Activated CD4-positive, alpha-beta T cell treated with anti-CD3 and anti-CD28 coated beads for 4 hours (primary cell): ENCODE data around the gene COL4A1.

Experiments used
- DNase-seq, 2 donors: peaks; one replicate each; pipeline ENCODE4 v3.0.0-alpha.2; 2020

The COL4A1 gene

GRCh38 chr13:110251193-110251819 lies 55.7 kb downstream of the COL4A1 start:
- DNase-seq: no peak

GRCh38 chr13:110250258-110250891 lies 56.6 kb downstream of the COL4A1 start:
- no peak for DNase-seq

GRCh38 chr13:110249326-110249725 lies 57.6 kb downstream of the COL4A1 start:
- DNase-seq: no peak

DNA sequence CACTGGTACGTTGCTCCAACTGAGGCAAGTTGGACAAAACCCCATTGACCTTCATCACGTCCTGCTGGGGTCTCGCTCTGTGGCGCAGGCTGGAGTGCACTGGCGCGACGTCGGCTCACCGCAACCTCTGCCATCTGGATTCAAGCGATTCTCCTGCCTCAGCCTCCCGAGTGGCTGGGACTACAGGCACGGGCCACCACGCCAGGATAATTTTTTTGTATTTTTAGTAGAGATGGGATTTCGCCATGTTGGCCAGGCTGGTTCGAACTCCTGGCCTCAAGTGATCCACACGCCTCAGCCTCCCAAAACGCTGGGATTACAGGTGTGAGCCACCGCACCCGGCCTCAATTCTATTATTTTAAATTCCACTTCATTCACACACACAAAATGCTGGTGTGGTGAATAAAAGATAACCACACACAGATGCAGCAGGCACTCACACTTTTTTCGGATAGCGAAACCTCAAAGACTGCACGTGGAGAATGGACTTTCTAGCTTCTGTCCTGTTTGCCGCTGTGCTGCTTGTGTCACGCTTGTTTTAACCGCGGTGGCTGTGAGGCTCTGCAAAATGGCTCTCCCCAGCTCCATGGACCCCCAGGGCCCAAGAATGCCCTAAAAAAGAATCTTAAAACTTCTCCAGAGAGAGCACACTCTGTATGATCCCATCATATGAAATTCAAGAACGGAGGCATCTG lies 58.4 kb downstream of the COL4A1 start:
- no peak for DNase-seq

DNA sequence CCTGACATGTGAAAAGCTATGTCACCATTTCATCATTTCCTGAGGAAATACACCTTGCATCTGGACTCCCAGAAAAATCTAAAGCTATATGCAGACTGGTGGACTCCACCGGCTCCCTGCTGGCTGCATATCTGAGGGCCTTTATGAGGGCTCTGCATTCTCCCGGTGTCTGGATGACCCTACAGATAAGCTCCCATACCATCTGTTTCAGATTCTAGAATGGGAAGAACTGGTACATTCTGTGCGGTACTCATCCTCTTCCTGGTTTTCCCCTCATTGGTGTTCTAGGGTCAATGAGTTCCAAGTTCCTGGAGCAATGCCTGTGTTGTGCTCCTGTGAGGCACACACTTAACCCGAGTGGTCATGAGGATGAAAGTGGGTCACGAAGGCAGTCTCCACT lies 60.4 kb downstream of the COL4A1 start:
- DNase-seq: no peak

- no peak for DNase-seq
Observed at GRCh38 chr13:110245416-110245899, 61.5 kb downstream of the COL4A1 start.

- no peak for DNase-seq
Observed at GRCh38 chr13:110244976-110245375, 62.0 kb downstream of the COL4A1 start.

GRCh38 chr13:110244071-110244830 lies 62.7 kb downstream of the COL4A1 start:
- no peak for DNase-seq

DNA sequence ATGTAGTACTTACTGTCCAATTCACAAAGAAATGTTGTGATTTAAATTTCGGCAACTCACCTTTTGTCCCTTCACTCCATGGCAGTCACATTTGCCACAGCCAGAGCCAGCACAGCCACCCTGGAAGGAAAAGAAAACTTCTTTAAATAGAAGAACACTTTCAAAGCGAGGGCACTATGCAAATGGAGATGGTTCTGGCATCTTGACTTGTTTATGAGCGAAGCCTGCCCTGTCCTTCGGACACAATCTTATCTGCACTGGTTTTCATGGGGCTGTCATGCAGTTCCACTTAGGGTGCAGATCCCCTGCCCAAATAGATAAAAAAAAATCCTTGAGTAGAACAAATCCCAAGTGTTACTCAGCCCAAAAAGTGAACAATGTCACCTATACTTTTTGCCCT lies 64.3 kb downstream of the COL4A1 start:
- DNase-seq: no peak

DNA sequence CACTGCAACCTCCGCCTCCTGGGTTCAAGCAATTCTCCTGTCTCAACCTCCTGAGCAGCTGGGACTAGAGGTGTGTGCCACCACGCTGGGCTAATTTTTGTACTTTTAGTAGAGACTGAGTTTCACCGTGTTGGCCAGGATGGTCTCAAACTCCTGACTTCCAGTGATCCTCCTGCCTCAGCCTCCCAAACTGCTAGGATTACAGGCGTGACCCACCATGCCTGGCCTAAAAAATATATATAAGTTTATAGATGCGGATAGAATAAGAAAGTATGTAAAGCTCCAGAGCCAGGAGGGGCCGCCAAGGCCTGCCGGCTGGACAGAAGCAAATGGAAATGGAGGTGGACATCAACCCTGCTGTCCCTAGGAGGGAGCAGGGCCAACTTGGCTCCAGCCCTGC lies 66.0 kb downstream of the COL4A1 start:
- DNase-seq: no peak

DNA sequence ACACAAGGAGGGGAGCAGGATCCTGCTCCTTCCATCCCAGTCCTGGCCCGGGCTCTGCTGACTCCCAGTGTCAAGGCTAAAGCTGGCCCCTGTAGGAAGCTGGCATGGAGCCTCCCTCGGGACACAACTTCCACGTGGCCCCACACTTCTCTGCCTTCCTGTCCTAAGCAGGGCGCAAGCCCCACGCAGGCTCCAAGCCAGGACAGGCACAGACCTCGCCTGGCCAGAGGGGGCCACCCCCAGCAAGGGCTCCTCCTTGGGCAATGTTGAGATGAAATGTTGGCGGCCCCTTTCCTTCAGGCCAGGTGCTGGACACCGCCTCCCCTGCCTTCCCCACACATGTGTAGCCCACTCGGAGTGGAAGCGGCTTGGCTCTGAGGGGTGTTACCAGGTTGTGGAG lies 66.6 kb downstream of the COL4A1 start:
- no peak for DNase-seq

DNA sequence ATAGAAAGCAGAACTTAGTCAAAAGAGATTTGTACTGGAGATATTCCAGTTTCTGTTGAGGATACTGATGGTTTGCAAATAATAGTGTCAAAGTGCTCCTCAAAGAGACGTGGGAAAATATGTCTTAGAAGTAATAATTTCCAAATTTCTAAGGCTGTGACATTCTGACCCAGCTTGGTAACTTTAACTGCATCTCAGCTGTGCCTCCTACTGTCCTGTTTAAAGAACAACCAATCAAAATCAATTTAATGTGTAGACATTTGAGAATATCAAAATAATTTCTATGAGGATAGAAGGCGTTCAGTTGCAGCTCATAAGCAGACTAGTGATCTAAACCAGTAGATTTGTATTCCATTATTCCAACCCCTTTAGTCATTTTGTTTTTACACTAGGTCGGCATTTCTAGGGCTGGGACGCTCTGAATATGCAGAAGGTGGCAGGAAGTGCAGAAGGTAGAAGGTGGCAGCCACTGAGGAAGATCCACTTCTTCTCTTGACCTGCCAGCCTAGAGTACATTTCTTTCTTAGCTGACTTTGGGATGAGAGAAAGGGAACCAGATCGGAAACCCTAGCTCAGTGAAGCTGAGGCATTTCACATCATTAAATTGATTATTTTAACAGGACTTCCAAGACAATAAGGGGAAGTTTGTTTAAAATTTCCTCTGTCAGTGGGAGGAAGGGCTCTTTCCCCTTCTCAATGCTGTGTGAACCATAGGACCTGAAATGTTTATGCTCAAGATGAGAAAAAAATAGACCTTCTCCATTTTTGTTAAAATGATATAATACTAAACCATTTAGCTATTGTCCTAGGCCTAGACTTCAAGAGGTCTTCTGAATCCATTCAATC lies 67.5 kb downstream of the COL4A1 start:
- DNase-seq: no peak

DNA sequence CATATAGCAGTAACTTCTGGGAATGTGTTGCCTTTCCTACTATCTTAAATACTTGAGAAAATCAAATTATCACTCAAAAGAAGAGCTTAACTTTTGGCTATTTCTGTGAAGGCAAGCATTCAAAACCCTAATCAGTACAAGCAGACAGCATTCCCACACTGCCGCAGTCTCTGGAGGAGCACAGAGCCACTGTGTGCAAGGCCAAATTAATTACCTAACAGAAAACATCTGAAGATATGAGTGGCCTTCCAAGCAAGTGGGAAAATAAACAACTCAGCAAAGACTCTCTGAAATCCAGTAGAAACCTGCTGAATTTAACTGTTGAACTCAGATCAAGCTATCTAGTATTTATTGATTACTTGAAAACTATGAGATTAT lies 68.2 kb downstream of the COL4A1 start:
- DNase-seq: no peak

DNA sequence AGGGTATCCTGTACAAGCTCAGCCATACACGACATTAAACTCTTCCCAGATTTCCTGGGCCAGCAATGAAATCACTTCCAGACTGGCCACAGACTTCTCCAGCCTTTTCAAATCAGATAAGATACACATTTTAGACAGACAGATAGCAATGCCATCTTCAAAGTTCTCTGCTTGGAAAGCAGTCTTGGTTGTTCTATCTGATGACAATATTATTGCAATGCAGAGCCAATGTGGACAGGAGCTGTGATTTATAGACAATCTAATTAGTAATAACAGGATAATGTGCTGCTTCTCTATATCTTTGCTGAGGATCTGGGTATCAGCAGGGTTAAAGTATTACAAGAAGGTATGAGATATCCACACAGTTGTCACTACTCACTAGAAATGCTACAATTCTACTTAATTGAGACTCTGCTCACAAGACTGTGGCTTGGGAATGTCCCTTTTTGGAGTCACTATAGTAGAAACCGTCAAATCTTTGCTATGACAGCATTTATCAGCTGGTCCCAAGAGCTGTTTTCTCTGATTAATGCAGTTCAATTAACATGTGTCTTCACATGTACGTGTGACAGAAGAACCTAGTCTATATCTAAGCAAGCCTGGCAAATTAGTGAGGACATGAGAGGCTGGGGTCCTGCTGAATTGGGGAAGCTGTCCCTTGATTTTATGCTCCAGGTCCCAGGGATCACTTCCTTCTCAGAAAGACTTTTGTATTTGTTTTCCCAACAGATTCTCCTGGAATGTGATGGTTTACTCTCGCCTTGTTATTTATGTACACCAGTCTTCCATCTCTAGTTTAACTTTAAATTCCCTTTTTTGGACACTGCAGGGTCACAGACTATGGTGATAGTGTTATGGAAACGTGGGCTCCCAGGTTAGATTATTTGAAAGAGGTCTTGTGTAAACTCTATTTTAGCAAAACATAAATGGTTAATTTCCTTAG lies 68.8 kb downstream of the COL4A1 start:
- DNase-seq: no peak

GRCh38 chr13:110236831-110237261 lies 70.1 kb downstream of the COL4A1 start:
- DNase-seq: no peak

- DNase-seq: no peak
Observed at GRCh38 chr13:110236431-110236830, 70.5 kb downstream of the COL4A1 start.

GRCh38 chr13:110234532-110234931 lies 72.4 kb downstream of the COL4A1 start:
- no peak for DNase-seq

DNA sequence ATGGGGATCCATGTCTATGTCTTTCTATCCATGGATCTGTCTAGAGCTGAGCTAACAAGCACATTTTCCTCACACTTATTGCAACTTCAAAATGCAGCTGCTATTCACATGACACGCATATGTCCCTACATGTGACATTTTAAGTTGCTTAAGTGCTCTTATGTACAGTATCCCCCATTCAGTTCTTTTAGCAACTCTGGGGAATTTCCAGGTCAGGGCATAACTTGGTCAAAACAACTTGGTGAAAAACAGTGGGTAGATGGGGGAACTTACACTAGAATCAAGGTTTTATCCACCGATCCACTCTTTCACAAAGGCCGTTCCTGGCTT lies 73.0 kb downstream of the COL4A1 start:
- DNase-seq: no peak

DNA sequence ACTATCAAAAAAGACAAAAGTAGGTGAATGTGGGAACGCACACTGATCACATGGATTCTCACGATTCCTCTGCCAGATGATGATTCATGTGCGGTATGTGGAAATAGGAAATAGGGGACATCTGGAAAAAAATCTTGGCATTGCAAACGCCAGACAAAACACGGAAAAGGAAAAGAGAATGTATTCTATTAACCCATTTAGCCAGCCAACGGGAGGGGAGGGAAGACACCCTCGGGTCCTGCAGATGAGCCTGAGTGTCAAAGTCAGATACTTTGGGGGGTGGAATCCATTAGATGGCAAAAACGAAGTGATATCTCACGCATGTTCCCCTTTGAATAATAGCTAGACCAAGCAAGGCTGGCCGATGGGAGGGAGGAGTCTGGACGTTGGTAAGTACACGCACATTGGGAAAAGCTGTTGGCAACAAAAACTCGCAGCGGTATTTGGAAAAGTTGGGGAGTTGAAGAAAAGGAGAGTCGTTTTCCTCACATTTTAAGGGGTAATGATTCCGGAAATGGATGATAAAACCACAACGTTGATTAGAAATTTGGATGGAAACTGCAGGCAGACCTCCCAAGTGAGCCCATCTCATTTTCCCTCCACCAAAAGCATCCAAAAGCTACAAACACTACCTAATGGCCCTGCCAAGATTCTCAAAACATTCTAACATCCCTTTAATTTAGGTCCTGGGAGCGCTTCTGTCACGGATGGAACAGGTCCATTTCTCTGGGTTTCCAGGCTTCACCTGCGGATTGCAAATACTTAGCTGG lies 73.6 kb downstream of the COL4A1 start:
- no peak for DNase-seq

- no peak for DNase-seq
Observed at GRCh38 chr13:110232756-110233155, 74.2 kb downstream of the COL4A1 start.

GRCh38 chr13:110232142-110232541 lies 74.8 kb downstream of the COL4A1 start:
- DNase-seq: no peak
